ENCODE data around the gene PKHD1. TPM values are rescaled to one million over a fixed set of nuclear protein-coding genes. Genes with fewer than 3 reads are reported as not detected.

The PKHD1 gene
- total and polyA plus RNA-seq, 2 of the 13 experiments (the other 11 are each of a cell fraction or from before 2014, with no cell fraction given) = 0.01 to 0.13 TPM

GRCh38 chr6:51704932-51705540 lies 382.4 kb downstream of the PKHD1 start:
- Histone ChIP-seq H3K9ac (ENCODE audit: insufficient read depth, low read depth, low read length) (no peak overlapping the region), H3K27ac (ENCODE audit: extremely low read length, insufficient read depth, low read length) (no peak overlapping the region), H3K9me3 (ENCODE audit: low read length) (no peaks in the 10 kb centered on the region), H3K27me3 (ENCODE audit: control insufficient read depth in 1 of 2, insufficient read depth in 2 of 2, low read length in 2 of 2) (no peaks in the 10 kb centered on the region), H3K4me2 (ENCODE audit: low read depth, low read length) (no peak overlapping the region), H3K4me1 (ENCODE audit: insufficient read depth, low read length) (no peaks in the 10 kb centered on the region), H3K36me3 (replicated peaks in 1 of 2; ENCODE audit: control insufficient read depth in 1 of 2, insufficient read depth in 2 of 2, low read length in 2 of 2) (no peaks in the 10 kb centered on the region), H4K20me1 (ENCODE audit: insufficient read depth, low read length) (no peaks in the 10 kb centered on the region), H2AFZ (ENCODE audit: low read length) (no peak overlapping the region), H3K79me2 (ENCODE audit: insufficient read depth, low read length) (no peaks in the 10 kb centered on the region), H3K4me3 (replicated peaks in 1 of 3; ENCODE audit: insufficient read depth in 1 of 3, low read depth in 2 of 3, low read length in 3 of 3) (no peak overlapping the region)
- in situ Hi-C loops (cut with HindIII; ENCODE audit: extremely low pct_ligation_motif_present, low pct_unique_long_range_greater_than_20kb) (no loop called here), intact Hi-C loops (cut with micrococcal nuclease; ENCODE audit: unreplicated experiment) (no loop called here)
- no TSS peak for BruUV-seq (replicated peaks)
- CTCF ChIA-PET (ENCODE audit: low intra/inter-chr PET ratio, low total read pairs) = no interaction called here
- TF ChIP-seq RFXAP (CRISPR knock-in tag; IDR thresholded peaks at IDR 0.05; ENCODE audit: borderline replicate concordance) (no peak), HOXA9 (CRISPR knock-in tag; IDR thresholded peaks at IDR 0.05; ENCODE audit: borderline replicate concordance) (no peak), ONECUT2 (CRISPR knock-in tag; IDR thresholded peaks at IDR 0.05) (no peak), ZNF343 (CRISPR knock-in tag; IDR thresholded peaks at IDR 0.05) (no peak), TMF1 (CRISPR knock-in tag; IDR thresholded peaks at IDR 0.05; ENCODE audit: low read depth) (no peak), SIX4 (CRISPR knock-in tag; IDR thresholded peaks at IDR 0.05) (no peak), TEF (CRISPR knock-in tag; IDR thresholded peaks at IDR 0.05) (no peak), ZIK1 (CRISPR knock-in tag; IDR thresholded peaks at IDR 0.05; ENCODE audit: borderline replicate concordance, low read depth) (no peak), E2F5 (CRISPR knock-in tag; conservative IDR thresholded peaks at IDR 0.05) (no peak), ZNF501 (CRISPR knock-in tag; IDR thresholded peaks at IDR 0.05) (no peak), AHDC1 (CRISPR knock-in tag; IDR thresholded peaks at IDR 0.05; ENCODE audit: borderline replicate concordance) (no peak)
- 0% methylated on average over 1 of the region's 1 CpG for WGBS (ENCODE audit: low lambda C conversion rate)
- no peak for ATAC-seq
- POLR2A ChIA-PET = no interaction called here
- no peak for FAIRE-seq
- DNase-seq (ENCODE audit: low spot score) = no peak

Data from HepG2 (cell line).